SJSA1 (cell line): ENCODE data around the gene MAN1C1. TPM values are rescaled to one million over a fixed set of nuclear protein-coding genes. Genes with fewer than 3 reads are reported as not detected.
"Not testable (repeated sequence)": the region's sequence is repeated elsewhere in the genome, so short reads cannot be mapped to it uniquely, and the experiment has no call there.

ENCODE experiments used
- DNase-seq, 2 experiments: peaks; one replicate each; pipeline ENCODE4 v3.0.0-alpha.2; 2015 to 2020; ENCODE audit warnings: low spot score in 2 of 2, low read depth in 1 of 2
- H3K27ac ChIP-seq: fragments of 250-450 bp; sonication (Bioruptor Pico); 2 replicates; pipeline ENCODE4 v1.5.1; 2020; ENCODE audit warnings: mild to moderate bottlenecking, moderate library complexity
- H3K27me3 ChIP-seq: fragments of 250-450 bp; sonication (Bioruptor Pico); replicated peaks from 2 replicates; pipeline ENCODE4 v1.5.1; 2020; ENCODE audit warnings: mild to moderate bottlenecking, moderate library complexity
- H3K36me3 ChIP-seq: fragments of 250-450 bp; sonication (Bioruptor Pico); 2 replicates; pipeline ENCODE4 v1.5.1; 2020; ENCODE audit warnings: mild to moderate bottlenecking
- H3K4me1 ChIP-seq: fragments of 250-450 bp; sonication (Bioruptor Pico); replicated peaks from 2 replicates; pipeline ENCODE4 v1.6.1; 2021; ENCODE audit warnings: mild to moderate bottlenecking
- H3K4me3 ChIP-seq: fragments of 250-450 bp; sonication (Bioruptor Pico); 2 replicates; pipeline ENCODE4 v1.5.1; 2020; ENCODE audit warnings: mild to moderate bottlenecking
- H3K9me3 ChIP-seq: fragments of 250-450 bp; sonication (Bioruptor Pico); replicated peaks from 2 replicates; pipeline ENCODE4 v1.5.1; 2020; ENCODE audit warnings: mild to moderate bottlenecking
- total RNA-seq: library from RNA; depleted of rRNA; stranded (reverse); fragments of >200 nt; shearing (Covaris generic); gene quantifications from 2 replicates; pipeline ENCODE4 v1.2.3, GENCODE V29; 2014

Gene MAN1C1
- total RNA-seq, 1 experiment from 2014 or later: not detected

GRCh38 chr1:25624156-25624555 lies 7.6 kb downstream of the MAN1C1 start:
- Histone ChIP-seq H3K27me3 (peaks cover 36% of the 10 kb centered on the region), H3K36me3 (no peaks in the 10 kb centered on the region), H3K27ac (no peak overlapping the region), H3K4me1 (no peaks in the 10 kb centered on the region), H3K9me3 (no peaks in the 10 kb centered on the region), H3K4me3 (no peak overlapping the region)
- no peak for DNase-seq

GRCh38 chr1:25624604-25625003 lies 8.0 kb downstream of the MAN1C1 start:
- Histone ChIP-seq H3K27ac (no peak overlapping the region), H3K4me3 (no peak overlapping the region), H3K27me3 (peaks cover 32% of the 10 kb centered on the region), H3K4me1 (no peaks in the 10 kb centered on the region), H3K36me3 (no peaks in the 10 kb centered on the region), H3K9me3 (no peaks in the 10 kb centered on the region)
- DNase-seq: no peak

GRCh38 chr1:25626018-25626417 lies 9.4 kb downstream of the MAN1C1 start:
- peaks cover 20% of the 10 kb centered on the region for H3K27me3 ChIP-seq
- H3K4me1 ChIP-seq: no peaks in the 10 kb centered on the region
- no peak for DNase-seq
- H3K36me3 ChIP-seq: no peaks in the 10 kb centered on the region
- no peak overlapping the region for H3K27ac ChIP-seq
- H3K4me3 ChIP-seq: no peak overlapping the region
- H3K9me3 ChIP-seq: no peaks in the 10 kb centered on the region

- Histone ChIP-seq H3K36me3 (no peaks in the 10 kb centered on the region), H3K9me3 (no peaks in the 10 kb centered on the region), H3K27ac (no peak overlapping the region), H3K27me3 (peaks cover 14% of the 10 kb centered on the region; the same call in 1 of the 2 replicates), H3K4me1 (no peaks in the 10 kb centered on the region), H3K4me3 (no peak overlapping the region)
- no peak for DNase-seq
Observed at GRCh38 chr1:25628741-25629421, 12.3 kb downstream of the MAN1C1 start.

- Histone ChIP-seq H3K27me3 (peaks cover 12% of the 10 kb centered on the region; the same call in 1 of the 2 replicates), H3K36me3 (no peaks in the 10 kb centered on the region), H3K4me3 (no peak overlapping the region), H3K9me3 (no peaks in the 10 kb centered on the region), H3K27ac (no peak overlapping the region), H3K4me1 (no peaks in the 10 kb centered on the region)
- no peak for DNase-seq
Observed at GRCh38 chr1:25629836-25630235, 13.2 kb downstream of the MAN1C1 start.

- Histone ChIP-seq H3K27ac (no peak overlapping the region), H3K27me3 (peaks cover 12% of the 10 kb centered on the region; the same call in 1 of the 2 replicates), H3K4me3 (no peak overlapping the region), H3K4me1 (no peaks in the 10 kb centered on the region), H3K36me3 (no peaks in the 10 kb centered on the region), H3K9me3 (no peaks in the 10 kb centered on the region)
- no peak for DNase-seq
Observed at GRCh38 chr1:25631750-25632485, 15.3 kb downstream of the MAN1C1 start.

- H3K36me3 ChIP-seq: no peaks in the 10 kb centered on the region
- H3K9me3 ChIP-seq: no peaks in the 10 kb centered on the region
- no peaks in the 10 kb centered on the region for H3K4me1 ChIP-seq
- H3K4me3 ChIP-seq: no peak overlapping the region
- no peak overlapping the region for H3K27ac ChIP-seq
- DNase-seq: no peak
- peaks cover 9% of the 10 kb centered on the region for H3K27me3 ChIP-seq
Observed at GRCh38 chr1:25634066-25634465, 17.5 kb downstream of the MAN1C1 start.

GRCh38 chr1:25634896-25635295 lies 18.3 kb downstream of the MAN1C1 start:
- Histone ChIP-seq H3K4me3 (no peak overlapping the region), H3K27ac (no peak overlapping the region)
- no peak for DNase-seq

GRCh38 chr1:25636141-25636540 lies 19.6 kb downstream of the MAN1C1 start:
- not testable (repeated sequence) for H3K36me3 ChIP-seq, H3K27ac ChIP-seq, H3K4me1 ChIP-seq, DNase-seq, H3K9me3 ChIP-seq, H3K4me3 ChIP-seq
- peaks cover 17% of the 10 kb centered on the region for H3K27me3 ChIP-seq

More at GRCh38 chr1:25634896-25635295, 18.3 kb downstream of the MAN1C1 start:
- peaks cover 9% of the 10 kb centered on the region for H3K27me3 ChIP-seq
- H3K9me3 ChIP-seq: no peaks in the 10 kb centered on the region
- no peaks in the 10 kb centered on the region for H3K4me1 ChIP-seq
- H3K36me3 ChIP-seq: no peaks in the 10 kb centered on the region

GRCh38 chr1:25640646-25641328 lies 24.2 kb downstream of the MAN1C1 start:
- no peak for DNase-seq
- peaks cover 19% of the 10 kb centered on the region for H3K27me3 ChIP-seq
- no peaks in the 10 kb centered on the region for H3K4me1 ChIP-seq
- no peak overlapping the region for H3K27ac ChIP-seq
- H3K36me3 ChIP-seq: no peaks in the 10 kb centered on the region
- no peaks in the 10 kb centered on the region for H3K9me3 ChIP-seq
- no peak overlapping the region for H3K4me3 ChIP-seq

- no peak for DNase-seq
- Histone ChIP-seq H3K9me3 (no peaks in the 10 kb centered on the region), H3K4me1 (no peaks in the 10 kb centered on the region), H3K36me3 (no peaks in the 10 kb centered on the region), H3K4me3 (no peak overlapping the region), H3K27ac (no peak overlapping the region), H3K27me3 (peaks cover 19% of the 10 kb centered on the region)
Observed at GRCh38 chr1:25641329-25641725, 24.7 kb downstream of the MAN1C1 start.

GRCh38 chr1:25641931-25642573 lies 25.5 kb downstream of the MAN1C1 start:
- DNase-seq: no peak
- H3K27me3 ChIP-seq: peaks cover 19% of the 10 kb centered on the region
- H3K9me3 ChIP-seq: no peaks in the 10 kb centered on the region
- no peaks in the 10 kb centered on the region for H3K4me1 ChIP-seq
- no peak overlapping the region for H3K4me3 ChIP-seq
- no peaks in the 10 kb centered on the region for H3K36me3 ChIP-seq
- H3K27ac ChIP-seq: no peak overlapping the region

- no peak for DNase-seq
- Histone ChIP-seq H3K9me3 (no peaks in the 10 kb centered on the region), H3K4me3 (no peak overlapping the region), H3K4me1 (no peaks in the 10 kb centered on the region), H3K27ac (no peak overlapping the region), H3K27me3 (peaks cover 19% of the 10 kb centered on the region), H3K36me3 (no peaks in the 10 kb centered on the region)
Observed at GRCh38 chr1:25642574-25643108, 26.1 kb downstream of the MAN1C1 start.
